Islet precursor cell (in vitro differentiated cells): Measurements from ENCODE around the gene MMGT1.

Experiments
- DNase-seq: peaks from one replicate; pipeline ENCODE4 v3.0.0-alpha.2; 2018

MMGT1 gene

GRCh38 chrX:135973548-135974278 is at the start of gene MMGT1:
Gene MMGT1 (minus strand): TSS chrX:135973988. CDS start chrX:135973675, 313 bp downstream.
- DNase-seq = peak; percentile 92

- DNase-seq = no peak
Observed at GRCh38 chrX:136021903-136022302, 48.1 kb upstream of the MMGT1 start.

GRCh38 chrX:136021160-136021559 is 47.4 kb upstream of the MMGT1 start:
- DNase-seq = no peak

DNA sequence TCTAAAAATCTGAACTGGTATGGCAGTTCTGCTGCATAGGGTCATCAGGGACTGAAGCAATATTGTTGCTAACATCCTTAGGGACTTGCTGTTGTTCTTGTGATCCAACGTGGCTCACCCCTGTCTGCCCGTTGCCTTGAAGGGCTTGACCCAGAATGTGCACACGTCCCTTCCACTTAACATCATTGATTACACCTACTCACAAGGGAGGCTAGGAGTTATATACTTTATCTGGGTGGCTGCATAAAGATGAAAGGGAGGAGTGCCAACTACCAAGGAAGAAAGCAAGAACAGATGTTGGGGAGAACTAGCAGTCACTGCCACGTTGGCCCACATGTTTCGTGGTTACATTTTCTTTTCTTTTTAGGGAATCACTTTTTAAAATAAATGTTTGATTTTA is 45.4 kb upstream of the MMGT1 start:
- no peak for DNase-seq

DNA sequence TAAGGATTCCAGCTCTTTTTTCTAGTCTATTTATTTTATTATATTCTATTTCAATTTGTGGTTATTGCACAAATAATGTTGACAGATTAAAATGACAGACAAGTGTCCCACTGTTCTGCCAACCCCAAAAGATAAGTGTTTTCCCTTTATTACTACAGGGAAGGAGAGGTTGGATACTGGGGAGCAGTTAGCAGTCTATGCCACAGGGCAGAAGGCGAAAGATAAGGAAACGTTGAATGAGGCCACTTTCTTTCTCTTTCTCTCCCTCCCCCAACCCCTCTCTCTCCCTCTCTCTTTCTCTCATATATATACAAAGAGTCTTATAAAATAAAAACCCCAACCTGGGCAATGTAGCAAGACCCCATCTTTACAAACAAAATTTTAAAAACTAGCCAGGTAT is 43.1 kb upstream of the MMGT1 start:
- DNase-seq = no peak

GRCh38 chrX:136015016-136015415 is 41.2 kb upstream of the MMGT1 start:
- DNase-seq = no peak

DNA sequence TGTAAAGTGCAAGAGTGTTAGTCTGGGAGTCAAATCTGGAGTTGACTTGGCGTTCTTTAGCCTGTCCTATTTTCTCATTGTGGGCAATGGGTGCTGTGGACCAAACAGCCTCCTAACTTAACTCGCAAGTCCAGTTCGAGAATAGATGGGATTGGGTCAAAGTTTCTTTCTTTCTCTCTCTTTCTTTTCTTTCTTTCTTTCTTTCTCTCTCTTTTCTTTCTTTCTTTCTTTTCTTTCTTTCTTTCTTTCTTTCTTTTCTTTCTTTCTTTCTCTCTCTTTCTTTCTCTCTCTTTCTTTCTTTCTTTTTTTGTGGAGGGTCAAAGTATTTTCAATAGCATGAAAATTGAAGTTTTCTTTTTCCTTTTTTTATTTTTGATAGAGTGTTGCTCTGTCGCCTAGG is 14.5 kb upstream of the MMGT1 start:
- no peak for DNase-seq

GRCh38 chrX:135985973-135986310 is 12.2 kb upstream of the MMGT1 start:
- DNase-seq = no peak

DNA sequence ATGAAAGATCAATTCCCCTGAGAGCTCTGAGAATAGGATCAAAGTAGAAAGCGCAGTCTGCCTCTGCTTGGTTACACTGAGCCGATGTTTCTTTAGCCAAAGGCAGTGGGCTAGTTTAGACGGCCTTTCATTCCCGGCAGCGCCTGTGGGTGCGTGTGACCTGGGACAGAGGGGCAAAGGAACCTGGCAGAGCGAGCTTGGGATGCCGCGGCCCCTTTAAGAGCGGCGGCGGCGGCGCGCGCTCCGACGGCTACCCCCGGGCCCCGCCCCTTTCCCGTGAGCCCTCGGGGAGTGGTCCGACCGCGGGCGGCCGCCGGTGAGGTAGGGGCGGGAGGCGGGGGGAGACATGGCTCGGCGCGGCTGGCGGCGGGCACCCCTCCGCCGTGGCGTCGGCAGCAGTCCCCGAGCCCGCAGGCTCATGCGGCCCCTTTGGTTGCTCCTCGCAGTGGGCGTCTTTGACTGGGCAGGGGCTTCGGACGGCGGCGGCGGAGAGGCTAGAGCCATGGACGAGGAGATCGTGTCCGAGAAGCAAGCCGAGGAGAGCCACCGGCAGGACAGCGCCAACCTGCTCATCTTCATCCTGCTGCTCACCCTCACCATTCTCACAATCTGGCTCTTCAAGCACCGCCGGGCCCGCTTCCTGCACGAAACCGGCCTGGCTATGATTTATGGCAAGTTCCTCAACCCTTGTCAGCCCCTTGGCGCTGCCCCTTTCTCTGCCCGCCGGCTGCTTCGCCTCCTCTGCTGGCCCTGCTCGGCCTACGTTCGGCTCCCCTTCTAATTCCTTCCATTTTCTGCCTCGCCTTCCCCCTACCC is 11.6 kb upstream of the MMGT1 start, which contains the start of gene SLC9A6:
Gene SLC9A6 (plus strand): TSS at position 279 of the 816 bp plus-strand sequence. CDS start 224 bp downstream, at position 503.
- peak; percentile 80 for DNase-seq

DNA sequence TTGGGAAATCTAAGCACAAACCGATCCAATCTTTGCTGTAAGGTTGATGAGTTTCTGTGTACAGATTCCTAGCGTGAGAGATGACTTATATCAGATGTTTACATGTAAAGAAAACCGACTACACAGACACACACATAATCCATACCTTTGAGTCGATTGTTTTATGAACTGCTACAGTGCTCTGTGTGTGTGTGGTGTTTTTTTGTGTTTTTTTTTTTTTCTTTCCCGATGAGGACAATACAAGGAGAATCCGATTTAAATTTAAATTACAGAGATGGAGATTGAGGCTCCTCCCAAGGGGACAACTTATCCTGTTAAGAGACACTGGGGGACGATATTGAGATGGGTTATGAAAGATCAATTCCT is 11.0 kb upstream of the MMGT1 start:
- no peak for DNase-seq

DNA sequence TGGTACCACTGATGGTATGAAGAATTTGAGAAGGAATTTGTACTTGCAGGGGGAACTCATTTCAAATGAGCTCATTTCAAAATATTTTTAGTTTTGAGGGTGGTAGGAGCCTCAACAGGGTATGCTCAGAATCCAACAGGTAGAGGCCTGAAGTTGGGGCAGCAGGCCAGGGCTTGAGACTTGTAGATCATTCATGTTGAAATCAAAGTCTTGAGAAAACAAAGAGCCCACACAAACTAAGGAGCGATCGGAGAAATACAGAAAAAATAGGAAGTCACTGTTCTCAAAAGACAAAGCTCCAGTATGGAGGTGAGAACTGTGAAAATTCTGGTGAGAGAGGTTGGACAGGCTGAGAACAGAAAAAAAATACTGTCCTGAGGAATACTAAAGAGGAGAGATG is 10.5 kb upstream of the MMGT1 start:
- DNase-seq = no peak

DNA sequence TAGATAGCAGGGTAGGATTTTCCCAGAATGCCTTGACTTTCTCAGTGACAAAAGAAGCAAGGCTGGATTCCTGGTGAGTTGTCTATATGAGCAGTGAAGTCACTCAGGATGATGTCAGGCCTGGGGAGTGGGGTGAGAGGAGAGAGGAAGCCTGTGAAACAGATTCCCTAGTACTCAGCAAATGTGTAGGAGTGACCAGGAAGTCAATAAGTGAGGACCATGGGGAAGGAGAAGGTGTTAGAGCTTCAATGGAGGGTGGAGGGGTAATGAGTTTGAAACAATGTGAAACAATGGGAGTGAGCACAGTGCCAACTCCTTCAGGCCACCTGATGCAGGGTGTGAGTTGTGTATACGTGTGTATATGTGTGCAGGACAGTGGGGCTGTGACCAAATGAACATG is 9.1 kb upstream of the MMGT1 start:
- no peak for DNase-seq

DNA sequence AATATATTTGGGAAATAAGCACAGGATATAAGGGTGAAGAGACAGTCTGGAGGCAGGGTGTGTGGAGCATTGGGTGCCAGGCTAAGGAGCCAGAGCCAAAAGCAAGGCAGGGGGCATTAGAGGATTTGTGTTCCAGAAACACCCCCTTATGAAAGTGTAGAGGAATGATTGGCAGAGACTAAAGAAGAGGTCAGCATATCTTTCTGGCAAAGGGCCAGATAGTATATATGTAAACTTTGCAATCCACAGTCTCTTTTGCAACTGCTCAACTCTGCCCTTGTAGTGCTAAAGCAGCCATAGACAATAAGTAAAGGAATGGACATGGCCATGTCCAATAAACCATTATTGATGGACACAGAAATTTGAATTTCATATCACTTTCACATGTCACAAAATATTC is 7.9 kb upstream of the MMGT1 start:
- DNase-seq = no peak

- DNase-seq = no peak
Observed at GRCh38 chrX:135981010-135981409, 7.2 kb upstream of the MMGT1 start.

GRCh38 chrX:135977611-135978010 is 3.8 kb upstream of the MMGT1 start:
- DNase-seq = no peak

- DNase-seq = no peak
Observed at GRCh38 chrX:135975421-135975820, 1.6 kb upstream of the MMGT1 start.

GRCh38 chrX:135974279-135974856 is 580 bp upstream of the MMGT1 start:
- DNase-seq = peak; percentile 81

GRCh38 chrX:135973025-135973547 is 702 bp downstream of the MMGT1 start:
- DNase-seq = no peak

DNA sequence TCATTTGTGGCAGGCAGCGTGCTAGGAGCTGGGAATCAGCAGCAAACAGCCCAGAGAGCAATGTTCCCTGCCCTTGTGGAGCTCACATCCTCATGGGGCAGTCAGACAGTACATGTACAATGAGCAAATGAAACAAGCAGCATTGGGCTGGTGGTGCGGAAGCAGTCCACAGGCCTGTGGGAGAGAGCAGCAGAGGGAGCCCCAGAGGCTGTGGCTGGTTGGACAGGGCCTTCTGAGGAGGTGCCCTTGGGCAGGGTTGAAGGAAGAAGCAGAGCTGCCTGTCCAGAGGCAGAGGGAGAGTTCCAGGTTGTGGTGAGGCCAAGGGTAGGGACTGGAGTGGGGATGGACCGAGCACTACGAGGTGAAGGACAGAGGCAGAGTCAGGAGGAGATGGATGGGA is 22.5 kb downstream of the MMGT1 start:
- DNase-seq = peak; percentile 56

- DNase-seq = no peak
Observed at GRCh38 chrX:135944486-135944885, 29.3 kb downstream of the MMGT1 start.

DNA sequence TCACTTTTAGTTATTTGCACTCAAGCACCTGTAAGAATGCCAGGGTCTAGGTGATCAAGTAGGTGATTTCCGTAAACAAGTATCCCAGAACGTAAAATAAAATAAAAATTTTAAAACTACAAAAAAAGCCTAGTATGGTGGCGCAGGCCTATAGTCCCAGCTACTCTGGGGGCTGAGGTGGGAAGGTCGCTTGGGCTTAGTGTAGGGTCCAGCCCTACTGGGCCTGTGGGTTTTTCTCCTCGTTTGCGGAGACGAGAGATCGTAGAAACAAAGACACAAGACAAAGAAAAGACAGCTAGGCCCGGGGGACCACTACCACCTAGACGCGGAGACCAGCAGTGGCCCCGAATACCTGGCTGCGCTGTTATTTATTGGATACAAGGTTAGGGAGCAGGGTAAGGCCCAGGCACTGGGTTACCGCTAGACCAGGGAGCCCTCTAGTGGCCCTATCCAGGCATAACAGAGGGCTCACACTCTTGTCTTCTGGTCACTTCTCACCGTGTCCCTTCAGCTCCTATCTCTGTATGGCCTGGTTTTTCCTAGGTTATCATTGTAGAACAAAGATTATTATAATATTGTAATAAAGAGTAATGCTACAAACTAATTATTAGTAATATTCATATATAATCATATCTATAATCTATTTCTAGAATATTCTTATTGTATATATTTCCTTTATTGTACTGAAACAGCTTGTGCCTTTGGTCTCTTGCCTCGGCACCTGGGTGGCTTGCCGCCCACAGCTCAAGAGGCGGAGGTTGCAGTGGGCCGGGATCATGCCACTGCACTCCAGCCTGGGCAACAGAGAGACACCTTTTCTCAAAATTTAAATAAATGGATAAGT is 41.9 kb downstream of the MMGT1 start:
- DNase-seq = peak; percentile 67

DNA sequence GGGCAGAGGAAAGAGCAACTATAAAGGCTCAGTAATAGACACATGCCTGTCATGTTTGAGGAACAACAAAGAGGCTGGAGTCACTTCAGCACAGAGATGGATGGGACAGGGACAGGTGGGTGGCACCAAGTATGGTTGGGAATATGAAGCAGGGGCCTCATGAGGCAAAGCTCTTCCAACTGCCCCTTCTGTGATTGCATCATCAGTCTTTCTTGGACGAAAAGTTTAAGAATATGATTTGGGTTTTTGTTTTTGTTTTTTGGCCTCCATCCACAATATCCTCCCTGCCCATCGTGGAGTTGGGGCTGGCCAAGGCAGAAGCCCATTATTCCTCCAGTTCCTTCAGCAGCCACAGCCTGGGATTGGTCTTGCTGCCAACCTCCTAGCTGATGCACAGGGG is 45.9 kb downstream of the MMGT1 start:
- DNase-seq = no peak

DNA sequence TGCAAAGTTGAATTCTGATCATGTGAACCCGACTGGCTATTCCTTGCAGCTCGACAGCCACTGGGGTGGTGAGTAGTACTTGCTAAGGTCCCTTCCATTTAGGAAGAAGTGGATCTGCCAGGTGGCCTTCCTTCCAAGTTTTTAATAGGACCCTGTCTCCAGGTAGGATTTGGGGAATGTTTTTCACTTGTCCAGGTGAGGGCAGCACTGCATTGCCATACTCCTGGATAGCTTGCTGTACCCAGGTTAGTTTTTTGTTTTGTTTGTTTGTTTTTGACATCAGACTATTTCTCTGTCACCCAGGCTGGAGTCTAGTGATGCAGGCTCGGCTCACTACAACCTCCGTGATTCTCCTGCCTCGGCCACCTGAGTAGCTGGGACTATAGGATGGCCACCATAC is 50.4 kb downstream of the MMGT1 start:
- no peak for DNase-seq
